Measurements from ENCODE around the gene CEP85L. TPM values are rescaled to one million over a fixed set of nuclear protein-coding genes. Genes with fewer than 3 reads are reported as not detected.

CEP85L gene
- total RNA-seq, 4 donors from 2014 or later: 10.9 to 22.6 (median 16.7) TPM

GRCh38 chr6:118650582-118651281 is 659 bp downstream of the CEP85L start:
- Histone ChIP-seq H3K4me1 (peaks cover 0 to 44% (median 0%) of the 10 kb centered on the region in 3 donors), H3K4me3 (peak overlapping the region; percentile 74 to 98), H3K27ac (peak overlapping the region; percentile 94 to 99 (median 96)), H3K36me3 (no peaks in the 10 kb centered on the region), H3K9me3 (no peaks in the 10 kb centered on the region), H3K27me3 (no peaks in the 10 kb centered on the region)
- ATAC-seq: peak; percentile 66
- peak; percentile 58 for TF ChIP-seq POLR2AphosphoS5 (IDR thresholded peaks at IDR 0.05)
- TF ChIP-seq POLR2A (IDR thresholded peaks at IDR 0.05): peak; percentile 54 to 57
- TF ChIP-seq EP300 (IDR thresholded peaks at IDR 0.05): no peak
- TF ChIP-seq CTCF (IDR thresholded peaks at IDR 0.05): peak in 3 of 4 experiments; percentile 23 to 45 (median 40)
- 0% methylated on average over 1 to 16 of the region's 80 CpGs for WGBS, 2 donors (ENCODE audit: low coverage in 1 of 2)

DNA sequence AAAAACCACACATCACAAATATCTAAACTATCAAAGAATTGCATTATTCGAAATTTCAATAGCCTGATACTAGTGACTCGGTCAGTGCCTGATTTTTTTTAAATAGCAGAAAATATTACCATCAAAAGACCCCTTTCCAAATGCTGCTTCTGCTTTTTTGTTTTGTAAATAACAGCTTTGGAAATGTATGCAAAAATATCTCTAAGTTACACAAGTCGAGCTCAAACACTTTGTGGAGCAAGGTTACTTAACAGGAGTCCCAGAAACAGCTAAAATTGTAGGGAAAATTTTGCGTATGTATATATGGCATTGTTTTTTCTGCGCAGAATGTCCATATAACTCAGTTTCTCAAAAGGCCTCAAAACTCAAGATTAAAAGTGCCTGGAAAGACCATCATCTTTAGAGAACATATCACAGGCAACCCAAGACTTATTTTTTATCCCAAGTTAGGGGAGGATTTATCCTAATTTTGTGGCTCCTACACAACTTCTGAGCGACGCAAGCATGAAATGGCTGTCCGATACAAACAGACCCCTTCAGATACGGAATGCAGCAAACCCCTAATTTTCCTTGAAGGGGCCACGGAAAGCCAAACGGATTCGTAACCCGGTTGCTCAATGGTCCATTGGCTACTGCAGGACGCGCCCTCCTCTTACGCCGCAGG is 1.3 kb downstream of the CEP85L start:
- no peaks in the 10 kb centered on the region for H3K36me3 ChIP-seq
- H3K9me3 ChIP-seq: no peaks in the 10 kb centered on the region
- no peaks in the 10 kb centered on the region for H3K27me3 ChIP-seq
- WGBS, 2 donors (ENCODE audit: low coverage in 1 of 2): 9 to 15% methylated on average over 5 to 9 of the region's 17 CpGs
- TF ChIP-seq POLR2A (IDR thresholded peaks at IDR 0.05) (no peak), POLR2AphosphoS5 (IDR thresholded peaks at IDR 0.05) (no peak), EP300 (IDR thresholded peaks at IDR 0.05) (no peak), CTCF (IDR thresholded peaks at IDR 0.05) (no peak)
- ATAC-seq: peak; percentile 48
- peak overlapping the region; percentile 74 to 98 for H3K4me3 ChIP-seq
- H3K27ac ChIP-seq: peak overlapping the region; percentile 94 to 99 (median 96)
- peaks cover 0 to 50% (median 0%) of the 10 kb centered on the region in 3 donors for H3K4me1 ChIP-seq

- peak overlapping the region in 1 of 4 donors; percentile 99 for H3K27ac ChIP-seq
- peak overlapping the region in 1 of 2 donors; percentile 98 for H3K4me3 ChIP-seq
- peaks cover 0 to 60% (median 0%) of the 10 kb centered on the region in 3 donors for H3K4me1 ChIP-seq
- no peak for ATAC-seq
- WGBS, 2 donors (ENCODE audit: low coverage in 1 of 2): 4 to 27% methylated on average over 2 of the region's 2 CpGs
- no peaks in the 10 kb centered on the region for H3K27me3 ChIP-seq
- TF ChIP-seq POLR2AphosphoS5 (IDR thresholded peaks at IDR 0.05) (no peak), POLR2A (IDR thresholded peaks at IDR 0.05) (no peak), CTCF (IDR thresholded peaks at IDR 0.05) (no peak), EP300 (IDR thresholded peaks at IDR 0.05) (no peak)
- no peaks in the 10 kb centered on the region for H3K9me3 ChIP-seq
- H3K36me3 ChIP-seq: no peaks in the 10 kb centered on the region
These were observed 2.4 kb downstream of the CEP85L start for GRCh38 chr6:118648866-118649554.

GRCh38 chr6:118646977-118647376 is 4.4 kb downstream of the CEP85L start:
- Histone ChIP-seq H3K4me1 (peaks cover 0 to 68% (median 3%) of the 10 kb centered on the region in 3 donors), H3K36me3 (no peaks in the 10 kb centered on the region), H3K27me3 (no peaks in the 10 kb centered on the region), H3K4me3 (no peak overlapping the region), H3K27ac (no peak overlapping the region), H3K9me3 (no peaks in the 10 kb centered on the region)
- TF ChIP-seq POLR2A (IDR thresholded peaks at IDR 0.05) (no peak), EP300 (IDR thresholded peaks at IDR 0.05) (no peak), CTCF (IDR thresholded peaks at IDR 0.05) (no peak), POLR2AphosphoS5 (IDR thresholded peaks at IDR 0.05) (no peak)
- 94 to 96% methylated on average over 2 of the region's 2 CpGs for WGBS, 2 donors (ENCODE audit: low coverage in 1 of 2)
- no peak for ATAC-seq

Measured in gastroesophageal sphincter (tissue), 4 donors.